NCI-H345 treated with DMSO at 0.1 percent for 48 hours (cell line): ENCODE measurements around the gene TLE3.

Experiments used
- DNase-seq: peaks from one replicate; lab custom pipeline; 2025; ENCODE audit not compliant: unreplicated experiment; lab: John Stamatoyannopoulos, UW

Gene TLE3

DNA sequence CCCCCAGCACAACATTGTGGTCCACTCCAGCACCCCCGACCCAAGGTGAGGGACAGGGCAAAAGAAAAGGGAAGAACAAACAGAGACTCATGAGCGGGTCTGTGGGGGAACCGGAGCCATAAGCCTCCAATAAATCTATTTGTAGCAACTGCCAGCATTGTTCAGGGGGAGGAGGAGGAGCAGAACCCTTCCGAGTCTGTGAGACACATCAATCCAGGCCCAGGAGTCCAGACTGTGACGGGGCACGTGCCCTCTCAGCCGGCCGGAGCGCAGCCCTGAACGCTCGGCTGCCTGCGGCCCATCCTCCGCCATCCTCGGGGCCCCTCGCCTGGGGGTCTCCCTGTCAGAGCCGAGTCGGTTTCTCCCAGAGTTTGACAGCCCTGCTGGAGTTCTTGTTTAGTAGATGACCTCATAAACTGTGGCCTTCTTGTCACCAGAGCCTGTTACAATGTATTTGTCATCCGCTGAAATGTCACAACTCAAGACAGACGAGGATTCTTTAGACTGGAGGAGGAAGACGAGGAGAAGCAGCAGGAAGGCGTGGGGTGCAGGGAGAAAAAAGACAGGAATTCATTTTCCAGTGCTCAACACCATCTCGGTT is 47.9 kb downstream of the TLE3 start:
- no peak for DNase-seq

DNA sequence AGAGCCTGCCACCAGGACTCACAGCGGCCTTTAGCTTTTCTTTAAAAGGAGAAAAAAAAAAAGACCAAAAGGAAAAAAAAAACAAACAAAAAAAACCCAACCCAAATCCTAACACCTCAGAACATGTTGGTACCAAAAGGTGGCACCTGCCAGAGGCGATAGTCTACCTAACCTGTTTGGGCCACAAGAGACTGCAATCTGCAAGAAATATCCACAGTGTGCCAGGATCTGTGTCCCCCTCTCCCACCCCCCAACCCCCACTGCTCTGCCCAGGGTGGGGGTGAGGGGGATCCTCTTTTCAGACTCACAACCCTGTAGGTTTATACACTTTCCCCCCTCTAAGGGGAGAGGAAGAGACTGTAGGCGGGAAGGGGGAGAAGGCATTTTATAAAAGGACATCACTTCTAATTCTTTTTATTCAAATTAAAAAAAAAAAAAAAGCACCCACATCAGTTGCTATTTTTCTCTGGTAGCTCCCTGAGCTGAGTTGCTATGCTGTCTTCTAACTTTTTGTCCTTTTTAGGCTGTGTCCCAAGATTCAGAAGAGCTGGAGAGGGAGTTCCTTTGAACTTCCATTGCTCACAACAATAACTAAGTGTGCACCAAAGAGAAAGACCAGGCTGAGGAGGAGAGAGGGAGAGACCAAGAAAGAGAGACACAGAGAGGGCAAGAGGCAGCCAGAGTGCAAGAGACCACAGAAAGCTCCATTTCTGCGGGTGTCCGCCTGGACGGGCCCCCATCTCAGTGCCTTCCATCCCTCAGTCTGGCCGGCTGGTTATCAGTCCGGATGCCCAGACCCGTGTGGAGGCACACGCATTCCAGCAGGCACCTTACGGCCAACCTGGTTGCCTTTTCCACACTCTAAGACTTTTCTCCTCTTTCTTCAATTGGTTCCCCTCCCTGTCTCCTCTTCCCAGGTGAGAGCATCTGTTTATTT is 48.9 kb downstream of the TLE3 start:
- no peak for DNase-seq

DNA sequence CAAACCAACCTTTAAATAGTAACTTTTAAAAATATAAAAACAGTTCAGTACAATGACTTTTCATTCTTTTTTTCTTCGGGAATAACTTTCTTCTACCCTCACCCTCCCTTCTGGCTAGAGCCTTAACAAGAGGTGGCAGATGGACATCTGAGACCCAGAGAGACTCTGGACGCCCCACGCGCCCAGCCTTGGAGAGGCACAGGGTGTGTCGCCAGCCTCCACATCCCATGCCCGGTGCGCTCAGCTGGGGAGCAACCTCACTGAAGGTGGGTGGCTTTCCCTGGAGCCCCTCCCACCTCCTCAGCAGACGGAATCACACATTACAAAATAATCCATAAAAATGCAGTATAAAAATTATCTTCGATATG is 49.5 kb downstream of the TLE3 start:
- no peak for DNase-seq

DNA sequence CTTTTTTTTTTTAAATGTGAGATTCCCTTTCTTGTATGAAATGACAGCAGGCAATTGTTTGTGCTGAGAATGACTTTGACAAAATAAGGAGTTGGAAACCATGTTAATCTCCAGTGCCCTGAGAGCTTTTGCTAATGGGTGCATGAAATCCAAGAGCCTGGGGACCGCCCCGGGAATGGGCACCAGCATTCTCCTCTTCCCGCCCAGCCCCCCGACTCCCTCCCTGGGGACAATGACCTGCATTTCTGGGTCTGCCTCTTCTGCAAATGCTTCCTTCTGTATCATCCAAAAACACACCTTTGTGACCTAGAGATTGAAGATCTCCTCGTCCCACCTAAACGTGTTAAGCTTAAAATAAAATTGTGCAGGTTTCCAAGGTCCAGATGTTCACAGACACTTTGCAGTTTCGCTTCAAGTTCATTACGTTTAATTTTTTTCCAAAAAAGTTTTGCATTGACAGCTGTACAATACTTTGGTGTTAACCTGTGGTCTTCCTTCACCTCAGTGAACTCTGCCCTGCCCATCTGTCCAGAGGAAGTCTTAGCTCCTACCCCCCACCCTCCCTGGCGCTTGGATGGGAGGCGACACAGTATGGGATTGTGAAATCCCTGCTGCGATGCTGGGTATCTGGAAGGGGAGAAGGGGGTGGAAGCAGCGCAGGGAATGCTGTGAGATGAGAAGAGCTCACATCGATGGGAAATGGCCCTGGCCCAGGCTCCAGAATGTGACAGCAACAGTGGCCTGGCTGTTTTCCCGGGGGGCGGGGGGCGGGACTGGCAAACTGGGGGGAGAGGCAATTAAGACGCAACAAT is 50.1 kb downstream of the TLE3 start:
- DNase-seq: no peak

DNA sequence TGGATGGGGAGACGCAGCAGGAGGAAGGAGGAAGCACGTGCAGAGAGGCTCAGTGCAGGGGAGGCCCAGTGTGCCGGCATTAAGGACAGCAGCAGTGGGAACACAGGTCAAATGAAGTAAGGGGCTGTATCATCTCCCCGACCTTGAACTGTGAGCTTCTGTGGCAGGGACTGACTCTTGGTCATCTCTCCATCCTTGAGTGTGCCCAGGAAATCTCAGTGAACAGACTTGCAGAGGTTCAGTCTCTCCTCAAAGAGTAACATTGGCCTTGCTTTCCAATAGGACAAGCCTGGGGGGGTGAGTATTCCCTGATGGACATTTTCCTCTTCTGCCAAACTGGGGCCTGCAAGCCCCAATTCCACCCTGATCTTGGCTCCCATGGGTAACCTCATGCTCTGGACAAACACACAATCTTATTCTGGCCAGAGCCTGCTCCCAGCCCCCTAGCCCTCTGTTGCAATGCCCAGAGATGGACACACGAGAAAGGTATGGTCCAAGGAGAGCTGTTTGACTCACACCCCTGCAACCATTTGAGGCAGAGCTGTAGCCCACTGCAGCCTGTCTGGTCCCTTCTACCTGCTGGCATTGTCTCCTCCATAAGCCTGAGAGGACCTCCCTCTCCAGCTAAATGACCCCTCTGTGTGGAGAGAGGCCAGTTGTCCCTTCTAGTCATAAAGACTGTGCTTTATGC is 50.9 kb downstream of the TLE3 start:
- no peak for DNase-seq

DNA sequence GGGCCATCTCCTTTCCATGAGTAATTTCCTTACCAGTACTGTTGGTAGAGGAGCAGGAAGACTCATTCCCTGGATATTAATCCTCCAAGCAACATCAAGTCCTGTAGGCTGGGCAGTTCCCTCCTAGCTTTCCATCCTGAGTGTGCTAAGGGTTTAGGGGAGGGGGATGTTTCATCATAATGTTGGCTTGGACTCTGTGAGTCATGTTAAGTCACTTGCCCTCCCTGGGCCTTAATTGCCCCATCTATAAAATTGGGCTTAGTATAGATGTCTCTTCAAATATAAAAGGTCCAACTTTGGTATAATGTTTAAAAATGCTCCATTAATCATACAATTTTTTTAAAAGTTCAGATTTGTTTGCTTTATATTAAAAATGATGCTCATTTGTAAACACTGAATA is 52.7 kb downstream of the TLE3 start:
- DNase-seq: no peak

DNA sequence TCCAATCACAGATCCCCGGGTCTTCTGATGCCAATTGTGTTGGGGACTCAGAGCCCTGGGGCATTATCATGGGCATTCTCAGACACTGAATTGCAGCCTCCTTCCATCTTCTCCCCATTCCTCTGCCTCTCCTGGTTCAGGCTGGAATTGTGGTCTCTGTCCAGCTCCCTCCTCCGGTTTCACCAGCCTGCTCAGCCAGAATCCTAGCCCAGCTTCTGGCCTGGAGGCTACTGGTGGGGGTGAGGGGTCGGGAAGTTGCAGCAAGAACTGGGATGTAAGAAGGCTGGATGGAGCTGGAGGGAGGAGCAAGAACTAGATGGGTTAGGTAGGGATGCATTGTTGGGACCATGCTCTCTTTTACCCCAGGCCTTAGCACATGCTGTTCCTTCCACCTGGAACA is 53.5 kb downstream of the TLE3 start:
- DNase-seq: no peak

DNA sequence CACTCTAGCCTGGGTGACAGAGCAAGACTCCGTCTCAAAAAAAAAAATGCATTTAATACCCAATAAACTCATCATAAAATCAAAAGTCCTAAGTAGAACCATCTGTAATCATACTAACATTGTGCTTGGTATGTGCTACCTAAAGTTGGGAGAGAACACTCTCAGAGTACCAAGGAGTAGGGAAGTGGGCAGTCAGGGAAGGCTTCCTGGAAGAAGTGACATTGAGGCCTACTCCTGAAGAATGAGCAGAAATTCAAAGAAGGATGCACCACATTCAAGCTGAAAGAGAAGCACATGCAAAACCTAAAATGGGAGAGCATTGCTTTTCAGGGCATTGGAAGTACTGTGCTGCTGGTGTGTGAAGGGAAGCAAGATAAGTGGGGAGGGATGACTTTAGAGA is 54.1 kb downstream of the TLE3 start:
- DNase-seq: no peak

DNA sequence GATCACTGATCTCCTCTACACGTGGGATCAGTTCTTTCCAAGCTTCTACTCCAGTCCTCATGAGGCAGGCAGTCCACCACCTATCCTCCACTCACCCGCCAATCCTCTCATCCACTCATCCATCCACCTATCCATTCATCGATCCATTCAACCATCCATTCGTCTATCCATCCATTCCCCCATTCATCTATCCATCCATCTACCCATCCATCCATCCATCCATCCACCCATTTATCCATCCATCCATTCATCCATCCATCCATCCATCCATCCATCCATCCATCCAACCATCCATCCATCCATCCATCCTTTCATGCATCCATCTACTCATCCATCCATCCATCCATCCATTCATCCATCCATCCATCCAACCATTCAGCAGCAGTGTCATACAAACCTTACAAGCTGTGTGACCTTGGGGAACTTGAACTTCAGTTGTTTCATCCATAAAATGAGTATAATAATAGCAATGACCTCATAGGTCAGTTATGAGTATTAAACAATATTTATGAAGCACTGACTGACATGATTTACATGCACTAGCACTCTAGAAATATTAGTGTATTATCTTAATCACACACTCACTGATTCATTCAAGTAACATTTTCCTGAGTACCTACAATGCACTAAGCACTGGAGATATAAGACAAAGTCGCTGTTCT is 55.0 kb downstream of the TLE3 start:
- no peak for DNase-seq

DNA sequence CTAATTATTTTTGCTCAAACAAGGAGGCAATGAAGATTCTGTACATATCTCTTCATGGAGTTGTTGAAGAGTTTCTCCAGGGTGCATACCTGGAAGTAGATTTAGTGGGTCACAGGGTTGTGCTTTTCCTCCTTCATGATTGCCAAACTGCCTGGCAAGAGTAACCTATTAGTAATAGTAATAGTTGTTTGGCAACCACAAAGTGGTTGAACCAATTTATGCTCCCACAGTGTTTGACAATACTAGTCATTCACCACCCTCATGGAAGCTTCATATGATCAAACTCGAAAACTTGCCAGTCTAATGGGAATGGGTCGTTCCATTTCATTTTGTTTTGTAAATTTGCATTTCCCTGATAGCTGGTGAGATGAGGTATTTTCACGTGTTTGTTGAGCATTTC is 57.8 kb downstream of the TLE3 start:
- DNase-seq: no peak

DNA sequence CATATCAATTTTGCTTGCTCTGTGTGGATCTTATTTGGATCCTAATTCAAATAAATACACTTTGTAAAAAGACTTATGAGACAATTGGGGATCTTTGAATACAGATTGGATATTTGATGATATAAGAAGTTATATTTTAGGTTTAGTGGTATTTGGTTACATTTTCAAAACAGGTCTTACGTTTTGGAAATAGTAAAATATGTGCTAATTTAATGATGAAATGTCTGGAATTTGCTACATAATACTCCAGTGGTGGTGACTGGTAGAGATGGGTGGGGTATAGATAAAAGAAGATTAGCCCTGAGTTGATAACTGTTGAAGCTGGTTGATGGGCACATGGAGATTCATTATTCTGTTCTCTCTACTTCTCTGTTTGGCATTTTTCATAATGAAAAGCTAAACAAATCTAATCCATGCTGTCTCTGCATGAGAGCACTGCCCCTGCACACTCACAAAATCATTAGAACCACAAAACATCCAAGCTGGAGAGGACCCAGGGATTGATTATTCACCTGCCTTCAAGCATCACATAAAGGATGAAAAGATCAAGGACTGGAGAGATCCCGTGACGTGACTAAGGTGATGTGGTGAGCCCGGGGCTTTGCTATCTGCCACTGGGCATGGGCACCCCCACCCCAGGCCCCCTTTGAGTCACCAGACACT is 58.9 kb downstream of the TLE3 start:
- DNase-seq: no peak

DNA sequence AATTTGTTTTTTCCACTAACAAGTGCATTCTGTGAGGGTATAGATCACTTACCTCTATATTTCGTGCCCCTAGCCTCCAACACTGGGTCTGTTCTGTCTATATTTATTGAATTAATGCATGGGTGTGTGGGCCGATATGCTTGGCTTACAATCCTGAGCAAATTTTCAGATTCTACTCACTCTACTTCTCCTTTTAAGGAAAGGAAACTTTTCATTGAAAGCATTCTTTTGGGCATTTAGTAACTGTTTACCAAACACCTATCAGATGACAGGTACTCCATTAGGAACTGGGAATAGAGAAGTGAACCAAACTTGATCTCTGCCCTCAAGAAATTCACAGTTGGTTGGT is 60.5 kb downstream of the TLE3 start:
- DNase-seq: no peak

DNA sequence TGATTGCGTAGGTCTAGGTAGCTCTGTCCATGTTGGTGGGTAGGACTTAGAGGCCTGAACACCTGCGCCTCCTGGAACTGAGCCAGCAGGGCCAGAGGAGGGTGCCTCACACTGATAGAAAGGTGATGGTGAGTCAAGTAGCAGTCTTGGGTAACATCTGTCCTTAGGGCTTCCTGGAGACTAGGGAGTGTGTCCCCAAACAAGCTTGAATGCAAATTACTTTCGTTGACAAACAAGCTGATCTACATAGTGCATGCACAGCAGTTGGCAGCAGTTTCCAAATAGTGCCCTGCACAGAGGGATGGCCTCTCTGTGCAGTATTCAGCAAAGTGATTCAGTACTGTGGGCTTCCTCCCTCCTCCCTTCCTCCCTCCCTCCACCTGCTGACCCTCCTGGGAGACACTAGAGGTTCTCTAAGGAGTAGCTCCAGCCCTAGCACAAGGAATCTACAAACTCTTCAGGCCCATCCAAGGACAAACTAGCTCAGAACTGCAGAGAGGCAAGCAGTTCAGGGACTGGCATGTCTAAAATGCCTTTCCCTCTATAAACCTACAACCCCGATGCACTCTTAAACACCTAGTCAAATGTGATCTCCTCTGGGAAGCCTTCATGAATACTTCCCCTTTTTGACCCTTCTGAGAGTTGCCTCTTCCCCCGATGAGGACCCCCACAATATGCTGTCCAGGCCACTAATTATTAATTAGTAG is 61.0 kb downstream of the TLE3 start:
- peak; percentile 62 for DNase-seq

DNA sequence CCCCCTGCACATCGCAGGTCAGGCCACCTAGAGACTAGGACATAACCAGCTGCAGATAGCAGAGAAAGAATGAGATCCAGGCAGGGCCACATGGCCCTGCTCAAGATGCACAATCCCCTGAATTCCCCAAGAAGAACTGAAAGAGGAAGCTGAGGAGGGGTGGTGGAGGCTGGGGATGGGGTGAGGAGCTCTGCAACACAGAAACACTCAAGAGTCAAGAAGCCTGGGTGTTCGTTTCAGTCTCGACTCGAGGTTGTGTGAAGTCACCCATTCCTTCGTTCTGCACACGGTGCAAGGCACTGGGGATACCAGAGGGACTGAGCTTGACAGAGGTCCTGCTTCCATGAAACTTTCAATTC is 62.0 kb downstream of the TLE3 start:
- DNase-seq: no peak

DNA sequence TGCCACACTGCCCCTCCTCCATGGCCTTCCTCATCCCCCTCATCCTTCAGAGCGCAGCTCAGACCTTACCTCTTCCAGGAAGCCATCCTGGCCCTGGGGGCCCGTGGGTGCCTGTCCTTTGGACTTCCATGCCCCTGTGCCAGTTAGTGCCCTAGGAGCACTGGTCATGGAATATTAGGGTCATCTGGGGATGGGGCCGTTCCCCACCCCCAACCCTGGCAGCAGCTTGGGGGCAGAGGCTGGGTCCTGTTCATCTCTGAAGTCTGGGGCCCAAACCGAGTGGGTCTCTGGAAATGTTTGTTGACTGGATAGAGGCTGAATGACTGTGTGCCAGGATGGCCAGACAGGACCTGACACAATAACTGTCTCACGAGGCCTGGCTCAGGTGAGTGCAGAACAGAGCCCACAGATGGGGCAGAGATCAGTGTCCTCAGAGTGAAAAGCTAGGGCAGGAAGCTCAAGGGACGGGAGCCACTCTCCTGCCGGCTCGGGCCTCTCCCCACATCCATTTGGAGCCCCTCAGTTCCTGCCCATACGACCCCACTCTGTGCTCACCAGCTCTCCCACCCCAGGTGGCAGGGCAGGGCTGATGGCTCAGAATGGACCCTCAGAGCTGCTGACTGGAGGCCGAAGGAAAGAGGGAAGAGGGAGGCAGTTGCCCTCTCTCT is 62.5 kb downstream of the TLE3 start:
- no peak for DNase-seq

DNA sequence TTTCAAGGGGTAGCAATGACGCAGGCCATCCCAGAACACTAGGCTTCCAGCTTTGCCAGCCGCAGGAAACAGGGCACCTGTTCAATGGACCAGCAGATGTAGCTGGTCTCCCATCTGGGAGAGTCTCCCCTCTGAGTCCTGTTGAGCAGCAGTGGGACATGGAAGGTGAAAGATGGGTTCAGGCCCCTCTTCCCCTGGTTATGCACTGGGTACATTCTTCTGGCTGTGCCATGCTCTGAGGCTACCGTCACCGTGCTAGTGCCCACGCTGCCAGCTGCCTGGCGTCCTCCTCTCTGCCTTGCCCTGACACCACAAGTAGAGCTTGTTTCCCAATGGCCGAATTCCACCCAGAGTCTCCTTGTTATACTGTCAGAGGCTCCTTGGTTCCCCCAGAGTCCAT is 63.1 kb downstream of the TLE3 start:
- no peak for DNase-seq

DNA sequence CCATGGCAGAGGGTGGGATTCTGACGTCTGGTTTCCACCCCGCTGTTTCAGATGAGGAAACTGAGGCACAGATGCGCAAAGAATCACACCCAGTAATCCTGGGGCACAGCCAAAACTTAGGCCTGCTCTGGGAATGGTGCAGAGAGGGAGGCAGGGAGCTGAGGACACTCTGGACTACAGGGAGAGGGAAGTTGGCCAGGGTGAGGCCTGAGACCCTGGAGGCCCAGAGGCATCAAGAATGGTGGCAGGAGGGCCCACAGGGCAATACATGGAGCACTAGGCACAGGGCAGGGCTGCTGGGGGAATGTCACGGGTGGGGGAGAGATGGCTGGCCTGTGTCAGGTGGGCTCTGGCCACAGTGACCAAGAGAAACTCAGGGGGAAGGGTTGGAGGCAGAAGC is 63.6 kb downstream of the TLE3 start:
- DNase-seq: no peak

DNA sequence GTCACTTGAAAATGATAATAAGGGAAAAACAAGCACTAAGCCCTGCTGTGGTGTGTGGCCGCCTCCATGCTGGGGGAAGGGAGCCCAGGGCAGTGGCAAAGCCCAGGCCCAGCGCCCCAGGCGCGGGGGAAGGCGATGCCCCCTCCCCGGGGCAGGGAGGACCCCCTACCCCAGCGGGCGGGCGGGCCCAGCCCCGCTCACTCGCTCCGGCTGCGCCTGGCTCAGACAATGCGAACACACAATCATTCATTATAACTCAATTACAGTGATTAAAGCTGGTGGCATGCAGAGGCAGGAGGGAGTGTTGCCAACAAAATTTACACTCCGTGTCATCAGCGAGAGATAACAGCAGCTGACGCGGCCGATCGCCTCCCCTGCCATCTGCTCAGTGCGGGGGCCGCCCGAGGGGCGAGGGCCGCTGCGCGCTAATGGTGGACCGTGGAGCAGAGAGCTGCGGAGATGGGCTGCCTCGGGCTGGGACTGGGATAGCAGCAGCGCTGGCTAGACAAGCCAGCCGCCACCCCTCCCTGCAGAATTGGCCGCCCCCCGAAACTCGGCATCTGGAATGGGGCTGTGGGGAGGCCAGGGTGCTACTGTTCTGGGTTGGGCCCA is 64.1 kb downstream of the TLE3 start:
- peak; percentile 68 for DNase-seq

DNA sequence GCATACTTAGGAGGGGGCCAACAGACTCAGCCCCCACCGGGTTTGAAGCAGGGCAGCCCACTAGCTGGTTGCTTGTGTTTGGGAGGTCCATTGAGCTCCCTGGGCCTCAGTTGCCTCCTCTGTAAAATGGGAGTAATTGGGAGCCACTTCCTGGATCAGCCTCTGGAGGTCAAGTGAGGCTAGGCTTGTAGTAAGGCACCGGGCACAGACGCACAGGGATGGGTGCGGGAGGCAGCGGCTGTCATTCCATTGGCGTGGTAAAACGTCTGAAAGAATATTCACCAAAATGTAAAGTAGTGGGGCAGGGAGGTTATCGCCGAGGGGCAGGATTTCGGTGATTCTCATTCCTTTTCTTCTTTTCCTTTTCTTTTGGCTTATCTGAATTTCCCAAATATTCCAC is 64.6 kb downstream of the TLE3 start:
- DNase-seq: no peak
